GM21825 (cell line): Measurements from ENCODE around the gene EXOC7.
"Not testable (repeated sequence)": the region's sequence is repeated elsewhere in the genome, so short reads cannot be mapped to it uniquely, and the experiment has no call there.

Experiments used
- ATAC-seq: cut with Tn5 transposase; IDR thresholded peaks from one replicate; pipeline ENCODE4 v1.9.1; 2021; ENCODE audit warnings: mild to moderate bottlenecking, moderate library complexity; ENCODE audit not compliant: unreplicated experiment

EXOC7 gene

GRCh38 chr17:76046064-76046463, 57.5 kb downstream of the EXOC7 start:
- ATAC-seq, result no peak

- not testable (repeated sequence) for ATAC-seq
Observed at GRCh38 chr17:76044475-76045007, 59.0 kb downstream of the EXOC7 start.

- not testable (repeated sequence) for ATAC-seq
Observed at GRCh38 chr17:76042868-76043267, 60.7 kb downstream of the EXOC7 start.

DNA sequence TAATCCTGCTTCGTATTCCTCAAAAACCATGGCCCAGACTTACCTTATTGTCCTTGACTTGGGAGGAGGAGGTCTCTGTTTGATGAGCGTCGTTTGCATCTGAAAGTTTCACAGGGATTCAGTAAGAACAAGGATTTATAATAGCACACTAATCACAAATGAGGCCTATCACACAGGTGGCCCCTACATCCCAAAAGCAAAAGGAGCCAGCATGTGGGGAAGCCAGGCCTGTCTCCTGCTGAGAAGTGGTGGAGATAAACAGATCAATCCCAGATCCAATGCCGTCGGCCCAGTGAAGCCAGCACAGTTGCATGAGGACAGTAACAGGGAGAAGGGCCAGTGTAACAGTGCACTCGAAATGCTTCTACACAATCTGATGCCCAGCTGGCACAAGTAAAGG, 63.2 kb downstream of the EXOC7 start:
- no peak for ATAC-seq

DNA sequence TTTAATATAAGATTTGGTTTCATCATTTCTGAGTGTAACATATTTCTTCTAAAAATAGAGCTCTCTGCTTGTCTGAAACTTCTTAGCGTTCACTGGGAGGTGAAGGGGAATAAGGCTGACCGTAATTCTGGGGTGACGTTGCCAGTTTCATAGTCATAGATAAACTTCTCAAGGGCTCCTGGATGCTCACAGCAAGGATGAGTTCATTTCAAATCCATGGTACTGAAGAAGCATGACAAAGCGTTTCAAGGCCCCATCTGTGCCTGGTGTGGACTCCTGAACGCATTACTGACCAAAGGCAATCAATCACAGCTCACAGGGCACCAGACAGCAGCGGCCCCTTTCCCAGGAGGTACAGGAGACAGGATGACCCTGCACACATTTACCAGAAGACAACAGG, 64.5 kb downstream of the EXOC7 start:
- ATAC-seq, result no peak

GRCh38 chr17:76038050-76038449, 65.5 kb downstream of the EXOC7 start:
- ATAC-seq, result no peak

- no peak for ATAC-seq
Observed at GRCh38 chr17:76036497-76037261, 66.9 kb downstream of the EXOC7 start.

GRCh38 chr17:76034428-76035350, 68.9 kb downstream of the EXOC7 start:
- no peak for ATAC-seq

GRCh38 chr17:76033139-76033538, 70.4 kb downstream of the EXOC7 start:
- ATAC-seq, result no peak

GRCh38 chr17:76032780-76033108, 70.8 kb downstream of the EXOC7 start:
- ATAC-seq, result no peak

GRCh38 chr17:76032073-76032779, 71.4 kb downstream of the EXOC7 start:
- no peak for ATAC-seq
